Right lobe of liver (tissue), 6 donors: Measurements from ENCODE around the gene RIOK3. TPM values are rescaled to one million over a fixed set of nuclear protein-coding genes. Genes with fewer than 3 reads are reported as not detected.
"Not testable (repeated sequence)": the region's sequence is repeated elsewhere in the genome, so short reads cannot be mapped to it uniquely, and the experiment has no call there.

Experiments used
- ATAC-seq, 4 donors: fragments of 200-7000 bp; cut with Tn5 transposase; one replicate each; pipeline ENCODE4 v1.9.1; 2020; ENCODE audit warnings: mild to moderate bottlenecking in 4 of 4, moderate library complexity in 4 of 4
- DNase-seq, 3 donors: peaks; one replicate each; pipeline ENCODE4 v3.0.0-alpha.2; 2020
- H3K27ac ChIP-seq, 3 donors: fragments of 200-600 bp; one replicate each; pipeline ENCODE4 v1.8.0; 2022
- H3K27me3 ChIP-seq, 2 donors: fragments of 200-600 bp; one replicate each; pipeline ENCODE4 v1.8.0; 2022
- H3K36me3 ChIP-seq, 4 donors: fragments of 200-600 bp; sonication (generic) in 1 of 4; one replicate each; pipeline versions ENCODE4 v1.5.1 to v1.8.0; 2017 to 2022; ENCODE audit warnings: control low read depth in 1 of 4
- H3K4me1 ChIP-seq, 4 donors: fragments of 200-600 bp; sonication (generic) in 1 of 4; one replicate each; pipeline versions ENCODE4 v1.5.1 to v1.8.0; 2017 to 2022; ENCODE audit warnings: control low read depth in 1 of 4
- H3K4me3 ChIP-seq, 3 donors: fragments of 200-600 bp; one replicate each; pipeline ENCODE4 v1.8.0; 2022
- H3K9me3 ChIP-seq, 4 donors: fragments of 200-600 bp; sonication (generic) in 1 of 4; one replicate each; pipeline versions ENCODE4 v1.5.1 to v1.8.0; 2017 to 2022; ENCODE audit warnings: control low read depth in 1 of 4
- POLR2A ChIP-seq: fragments of 450-650 bp; IDR thresholded peaks from one replicate; pipeline ENCODE4 v1.6.1; 2017; ENCODE audit warnings: antibody characterized with exemption, mild to moderate bottlenecking
- WGBS: methylation state at CpG from one replicate; pipeline ENCODE4 v1.1.6; 2018; ENCODE audit warnings: low coverage, low lambda C conversion rate; ENCODE audit not compliant: insufficient coverage; ENCODE audit errors: missing lambda C conversion rate; 5-methylcytosine and 5-hydroxymethylcytosine counted together
- intact Hi-C, 2 donors: fragments of 100-400 bp; cut with DNase I; formaldehyde crosslinking; loops; one replicate each; pipeline versions ENCODE4 v1.11.2 to v1.14.1; 2022
- total RNA-seq, 6 experiments: library from RNA; depleted of rRNA in 2 of 6; stranded (reverse); fragments of >200 nt in 2 of 6; fragmentation: NEBNext Ultra II Directional in 3 of 6; extraction: Animal tissue kit (Norgen Biotek cat#: 25700) in 3 of 6; gene quantifications; one replicate each; pipeline versions ENCODE4 v1.1.0 to v1.2.4, GENCODE V29; 2016 to 2023
- TF ChIP-seq, protein P1 (sequence below), 4 donors: fragments of 200-600 bp in 3 of 4; fragments of 450-650 bp in 1 of 4; IDR thresholded peaks; one replicate each; pipeline versions ENCODE4 v1.5.1 to v1.8.0; 2016 to 2022; ENCODE audit warnings: antibody characterized with exemption in 4 of 4, mild to moderate bottlenecking in 2 of 4
- donor health status: DM: no; HTN: yes; CAD: no.
- donor health status: DM: no; HTN: no; CAD: no.
- donor health status: DM: no; HTN: no; CAD: no.
- donor health status: DM: no; HTN: yes; CAD: no.
- donor health status: DM: no; HTN: yes; CAD: no.

Gene RIOK3
- total RNA-seq, 6 experiments from 2014 or later = 41.3 to 59.5 (median 50.4) TPM

- WGBS = 23% methylated on average over 3 of the region's 3 CpGs
- peak; percentile 12 to 47 (median 28) for ATAC-seq
- Histone ChIP-seq H3K4me3 (peak overlapping the region; percentile 89 to 93 (median 91)), H3K27me3 (no peaks in the 10 kb centered on the region), H3K27ac (peak overlapping the region; percentile 57 to 94 (median 88)), H3K36me3 (peaks cover 0 to 28% (median 0%) of the 10 kb centered on the region in 4 donors), H3K9me3 (no peaks in the 10 kb centered on the region), H3K4me1 (peaks cover 0 to 30% (median 9%) of the 10 kb centered on the region in 4 donors)
- no peak for DNase-seq
- TF ChIP-seq, protein P1, sequence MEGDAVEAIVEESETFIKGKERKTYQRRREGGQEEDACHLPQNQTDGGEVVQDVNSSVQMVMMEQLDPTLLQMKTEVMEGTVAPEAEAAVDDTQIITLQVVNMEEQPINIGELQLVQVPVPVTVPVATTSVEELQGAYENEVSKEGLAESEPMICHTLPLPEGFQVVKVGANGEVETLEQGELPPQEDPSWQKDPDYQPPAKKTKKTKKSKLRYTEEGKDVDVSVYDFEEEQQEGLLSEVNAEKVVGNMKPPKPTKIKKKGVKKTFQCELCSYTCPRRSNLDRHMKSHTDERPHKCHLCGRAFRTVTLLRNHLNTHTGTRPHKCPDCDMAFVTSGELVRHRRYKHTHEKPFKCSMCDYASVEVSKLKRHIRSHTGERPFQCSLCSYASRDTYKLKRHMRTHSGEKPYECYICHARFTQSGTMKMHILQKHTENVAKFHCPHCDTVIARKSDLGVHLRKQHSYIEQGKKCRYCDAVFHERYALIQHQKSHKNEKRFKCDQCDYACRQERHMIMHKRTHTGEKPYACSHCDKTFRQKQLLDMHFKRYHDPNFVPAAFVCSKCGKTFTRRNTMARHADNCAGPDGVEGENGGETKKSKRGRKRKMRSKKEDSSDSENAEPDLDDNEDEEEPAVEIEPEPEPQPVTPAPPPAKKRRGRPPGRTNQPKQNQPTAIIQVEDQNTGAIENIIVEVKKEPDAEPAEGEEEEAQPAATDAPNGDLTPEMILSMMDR (IDR thresholded peaks at IDR 0.05) = no peak
- TF ChIP-seq POLR2A = no peak
- intact Hi-C loops = no loop called here
These were observed 51.6 kb downstream of the RIOK3 start for GRCh38 chr18:23504720-23505119.

- Histone ChIP-seq H3K9me3 (no peaks in the 10 kb centered on the region), H3K36me3 (peaks cover 0 to 37% (median 0%) of the 10 kb centered on the region in 4 donors), H3K4me3 (no peak overlapping the region), H3K27ac (no peak overlapping the region), H3K4me1 (peaks cover 0 to 30% (median 9%) of the 10 kb centered on the region in 4 donors), H3K27me3 (no peaks in the 10 kb centered on the region)
- intact Hi-C loops = no loop called here
- TF ChIP-seq, protein P1 (IDR thresholded peaks at IDR 0.05) = no peak
- TF ChIP-seq POLR2A = no peak
- 84% methylated on average over 5 of the region's 6 CpGs for WGBS
- ATAC-seq = no peak
- DNase-seq = no peak
These were observed 53.3 kb downstream of the RIOK3 start for GRCh38 chr18:23506393-23506792.

GRCh38 chr18:23510923-23511322 lies 57.8 kb downstream of the RIOK3 start:
- H3K27me3 ChIP-seq, H3K9me3 ChIP-seq, H3K4me3 ChIP-seq, DNase-seq, H3K27ac ChIP-seq, ATAC-seq, intact Hi-C loops: not testable (repeated sequence)
- Histone ChIP-seq H3K4me1 (peaks cover 0 to 29% (median 0%) of the 10 kb centered on the region in 4 donors), H3K36me3 (peaks cover 0 to 40% (median 0%) of the 10 kb centered on the region in 4 donors)
- 96% methylated on average over 2 of the region's 2 CpGs for WGBS

- Histone ChIP-seq H3K36me3 (peaks cover 0 to 39% (median 2%) of the 10 kb centered on the region in 4 donors), H3K4me1 (peaks cover 0 to 26% (median 0%) of the 10 kb centered on the region in 4 donors)
- H3K4me3 ChIP-seq, ATAC-seq, H3K27me3 ChIP-seq, intact Hi-C loops, H3K9me3 ChIP-seq, H3K27ac ChIP-seq, DNase-seq: not testable (repeated sequence)
- 80% methylated on average over 6 of the region's 7 CpGs for WGBS
These were observed 59.1 kb downstream of the RIOK3 start for GRCh38 chr18:23512216-23512615.

- WGBS = 100% methylated on average over 1 of the region's 1 CpG
- no peaks in the 10 kb centered on the region for H3K27me3 ChIP-seq
- no peak for TF ChIP-seq POLR2A
- TF ChIP-seq, protein P1 (IDR thresholded peaks at IDR 0.05) = no peak
- H3K27ac ChIP-seq = no peak overlapping the region
- intact Hi-C loops = no loop called here
- peaks cover 0 to 22% (median 0%) of the 10 kb centered on the region in 4 donors for H3K4me1 ChIP-seq
- H3K9me3 ChIP-seq = no peaks in the 10 kb centered on the region
- ATAC-seq (no peak), DNase-seq (no peak)
- H3K36me3 ChIP-seq = peaks cover 0 to 41% (median 4%) of the 10 kb centered on the region in 4 donors
- no peak overlapping the region for H3K4me3 ChIP-seq
These were observed 59.6 kb downstream of the RIOK3 start for GRCh38 chr18:23512641-23513040.
